ENCODE results near the gene ARCN1. TPM values are rescaled to one million over a fixed set of nuclear protein-coding genes. Genes with fewer than 3 reads are reported as not detected.

Gene ARCN1
- total RNA-seq = 100 to 1,000 TPM in 1 of 2 experiments, 10 to 100 TPM in 1; 98.9 to 130 TPM

DNA sequence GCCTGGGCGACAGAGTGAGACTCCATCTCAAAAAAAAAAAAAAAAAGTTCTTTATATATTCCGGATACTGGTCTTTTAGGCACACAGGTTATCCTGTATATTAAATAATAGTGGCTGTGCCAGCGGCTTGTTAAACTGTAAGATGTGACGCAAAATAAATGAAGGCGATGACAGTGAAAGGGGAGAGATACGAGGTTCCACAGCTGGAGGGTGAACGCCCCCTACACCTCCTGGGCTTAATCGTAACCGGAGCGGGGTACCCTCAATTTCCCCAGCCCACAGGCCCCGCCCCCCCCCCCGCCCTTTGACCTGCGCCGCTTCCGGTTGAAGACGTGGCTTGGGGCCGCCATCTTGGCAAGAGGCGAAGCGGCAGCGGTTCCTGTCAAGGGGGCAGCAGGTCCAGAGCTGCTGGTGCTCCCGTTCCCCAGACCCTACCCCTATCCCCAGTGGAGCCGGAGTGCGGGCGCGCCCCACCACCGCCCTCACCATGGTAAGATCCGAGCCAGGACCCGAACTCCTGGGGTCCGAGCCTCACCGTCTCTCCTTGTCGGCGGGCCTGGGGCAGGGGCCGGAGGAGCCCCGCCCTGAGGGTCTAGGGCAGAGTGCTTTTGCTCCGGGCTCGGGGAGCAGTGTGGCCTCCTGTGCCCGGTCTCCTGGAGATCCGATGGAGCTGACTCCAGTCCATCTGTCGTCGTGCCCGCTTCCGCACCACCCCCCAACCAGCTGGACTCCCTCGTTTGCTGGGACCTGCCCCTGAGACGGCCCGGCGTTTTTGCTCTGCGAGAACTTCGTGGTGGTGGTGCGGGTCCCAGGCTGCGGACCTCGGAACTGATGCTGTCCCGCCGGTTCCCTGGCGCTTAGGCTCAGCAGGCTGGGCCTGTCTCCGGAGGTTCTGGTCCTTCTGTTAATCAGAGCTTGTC, at the start of gene ARCN1:
TSS of gene ARCN1 (plus strand) at position 349 of the 920 bp plus-strand sequence. CDS start at position 488, 139 bp downstream.
- ATAC-seq (peak; percentile 77), DNase-seq (peak; percentile 87)
- Mint-ChIP-seq H3K27me3 (no peaks in the 10 kb centered on the region), H3K36me3 (peaks cover 13% of the 10 kb centered on the region), H3K9me3 (ENCODE audit: low read depth) (no peaks in the 10 kb centered on the region), H3K27ac (peak within 1 kb of the TSS; percentile 94), H3K4me1 (peaks cover 49% of the 10 kb centered on the region), H3K4me3 (peak within 1 kb of the TSS; percentile 90)
- CTCF ChIA-PET = interaction anchor here (0.9 to 1.5 kb wide), 6 partner anchors 20 to 401 kb away, joined by 3 to 5 read pairs (median 3); no protein-coding TSS in a partner anchor

DNA sequence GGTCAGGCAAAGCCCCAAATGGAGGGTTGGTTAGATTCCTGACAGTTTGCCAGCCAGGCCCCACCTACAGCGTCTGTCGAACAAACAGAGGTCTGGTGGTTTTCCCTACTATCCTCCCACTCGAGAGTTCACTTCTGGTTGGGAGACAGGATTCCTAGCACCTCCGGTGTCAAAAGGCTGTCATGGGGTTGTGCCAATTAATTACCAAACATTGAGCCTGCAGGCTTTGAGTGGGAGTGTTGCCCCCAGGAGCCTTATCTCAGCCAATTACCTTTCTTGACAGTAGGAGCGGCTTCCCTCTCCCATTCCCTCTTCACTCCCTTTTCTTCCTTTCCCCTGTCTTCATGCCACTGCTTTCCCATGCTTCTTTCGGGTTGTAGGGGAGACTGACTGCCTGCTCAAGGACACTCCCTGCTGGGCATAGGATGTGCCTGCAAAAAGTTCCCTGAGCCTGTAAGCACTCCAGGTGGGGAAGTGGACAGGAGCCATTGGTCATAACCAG, 49.6 kb upstream of the ARCN1 start:
- H3K9me3 Mint-ChIP-seq (ENCODE audit: low read depth) = no peaks in the 10 kb centered on the region
- DNase-seq = no peak
- CTCF ChIA-PET = no interaction called here
- H3K4me1 Mint-ChIP-seq = no peaks in the 10 kb centered on the region
- H3K4me3 Mint-ChIP-seq = no peak overlapping the region
- no peak overlapping the region for H3K27ac Mint-ChIP-seq
- no peaks in the 10 kb centered on the region for H3K27me3 Mint-ChIP-seq
- peaks cover 30% of the 10 kb centered on the region for H3K36me3 Mint-ChIP-seq
- no peak for ATAC-seq

DNA sequence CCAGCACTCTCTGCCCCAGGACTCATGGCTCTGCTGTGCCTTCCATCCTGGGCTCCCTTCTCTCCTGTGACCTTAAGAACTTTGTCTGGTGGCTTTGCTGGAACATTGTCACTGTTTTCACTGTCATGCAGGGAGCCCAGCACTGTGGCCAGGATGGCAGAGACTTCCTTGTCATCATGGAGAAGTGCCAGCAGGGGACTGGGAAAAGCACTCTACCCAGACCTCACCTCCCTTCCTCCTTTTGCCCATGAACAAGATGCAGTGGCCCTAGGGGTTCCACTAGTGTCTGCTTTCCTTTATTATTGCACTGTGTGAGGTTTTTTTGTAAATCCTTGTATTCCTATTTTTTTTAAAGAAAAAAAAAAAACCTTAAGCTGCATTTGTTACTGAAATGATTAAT, 47.9 kb upstream of the ARCN1 start:
- peaks cover 27% of the 10 kb centered on the region for H3K36me3 Mint-ChIP-seq
- H3K4me1 Mint-ChIP-seq = peaks cover 6% of the 10 kb centered on the region
- no peak overlapping the region for H3K4me3 Mint-ChIP-seq
- H3K27me3 Mint-ChIP-seq = no peaks in the 10 kb centered on the region
- CTCF ChIA-PET = interaction anchor here (0.9 kb wide), 2 partner anchors 15 to 229 kb away, joined by 3 read pairs; no protein-coding TSS in a partner anchor
- ATAC-seq (no peak), DNase-seq (no peak)
- H3K9me3 Mint-ChIP-seq (ENCODE audit: low read depth) = no peaks in the 10 kb centered on the region
- no peak overlapping the region for H3K27ac Mint-ChIP-seq

DNA sequence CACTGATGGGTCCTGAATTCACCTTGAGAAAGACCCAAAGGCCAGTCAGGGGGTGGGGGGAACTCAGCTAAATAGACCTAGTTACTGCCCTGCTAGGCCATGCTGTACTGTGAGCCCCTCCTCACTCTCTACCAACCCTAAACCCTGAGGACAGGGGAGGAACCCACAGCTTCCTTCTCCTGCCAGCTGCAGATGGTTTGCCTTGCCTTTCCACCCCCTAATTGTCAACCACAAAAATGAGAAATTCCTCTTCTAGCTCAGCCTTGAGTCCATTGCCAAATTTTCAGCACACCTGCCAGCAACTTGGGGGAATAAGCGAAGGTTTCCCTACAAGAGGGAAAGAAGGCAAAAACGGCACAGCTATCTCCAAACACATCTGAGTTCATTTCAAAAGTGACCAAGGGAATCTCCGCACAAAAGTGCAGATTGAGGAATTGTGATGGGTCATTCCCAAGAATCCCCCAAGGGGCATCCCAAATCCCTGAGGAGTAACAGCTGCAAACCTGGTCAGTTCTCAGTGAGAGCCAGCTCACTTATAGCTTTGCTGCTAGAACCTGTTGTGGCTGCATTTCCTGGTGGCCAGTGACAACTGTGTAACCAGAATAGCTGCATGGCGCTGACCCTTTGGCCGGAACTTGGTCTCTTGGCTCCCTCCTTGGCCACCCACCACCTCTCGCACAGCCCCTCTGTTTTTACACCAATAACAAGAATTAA, 47.3 kb upstream of the ARCN1 start:
- DNase-seq (no peak), ATAC-seq (no peak)
- CTCF ChIA-PET = interaction anchor here (0.9 kb wide), 2 partner anchors 16 to 230 kb away, joined by 3 read pairs; no protein-coding TSS in a partner anchor
- H3K27ac Mint-ChIP-seq = no peak overlapping the region
- peaks cover 12% of the 10 kb centered on the region for H3K4me1 Mint-ChIP-seq
- peaks cover 23% of the 10 kb centered on the region for H3K36me3 Mint-ChIP-seq
- H3K9me3 Mint-ChIP-seq (ENCODE audit: low read depth) = no peaks in the 10 kb centered on the region
- H3K27me3 Mint-ChIP-seq = no peaks in the 10 kb centered on the region
- no peak overlapping the region for H3K4me3 Mint-ChIP-seq

DNA sequence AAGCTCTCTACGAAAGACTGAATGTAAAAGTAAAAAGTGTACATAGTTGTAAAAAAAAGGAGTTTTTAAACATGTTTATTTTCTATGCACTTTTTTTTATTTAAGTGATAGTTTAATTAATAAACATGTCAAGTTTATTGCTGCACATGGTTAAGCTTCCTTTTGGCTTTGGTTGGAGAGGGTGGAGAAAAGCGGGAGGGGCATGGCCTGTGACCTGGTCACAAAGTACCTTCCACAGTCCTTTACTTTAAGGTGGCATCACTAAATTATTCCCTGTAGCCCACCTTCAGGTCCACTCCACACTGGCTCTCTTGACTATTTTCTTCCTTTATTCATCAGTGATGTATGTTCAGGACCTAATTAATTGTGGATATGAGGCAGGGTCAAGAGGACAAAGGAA, 45.5 kb upstream of the ARCN1 start:
- H3K9me3 Mint-ChIP-seq (ENCODE audit: low read depth) = no peaks in the 10 kb centered on the region
- no peak overlapping the region for H3K27ac Mint-ChIP-seq
- no peaks in the 10 kb centered on the region for H3K27me3 Mint-ChIP-seq
- no peak overlapping the region for H3K4me3 Mint-ChIP-seq
- peaks cover 15% of the 10 kb centered on the region for H3K36me3 Mint-ChIP-seq
- ATAC-seq (no peak), DNase-seq (no peak)
- CTCF ChIA-PET = interaction anchor here (0.7 kb wide), 1 partner anchor 1370 kb away, joined by 3 read pairs; no protein-coding TSS in a partner anchor
- H3K4me1 Mint-ChIP-seq = peaks cover 21% of the 10 kb centered on the region

DNA sequence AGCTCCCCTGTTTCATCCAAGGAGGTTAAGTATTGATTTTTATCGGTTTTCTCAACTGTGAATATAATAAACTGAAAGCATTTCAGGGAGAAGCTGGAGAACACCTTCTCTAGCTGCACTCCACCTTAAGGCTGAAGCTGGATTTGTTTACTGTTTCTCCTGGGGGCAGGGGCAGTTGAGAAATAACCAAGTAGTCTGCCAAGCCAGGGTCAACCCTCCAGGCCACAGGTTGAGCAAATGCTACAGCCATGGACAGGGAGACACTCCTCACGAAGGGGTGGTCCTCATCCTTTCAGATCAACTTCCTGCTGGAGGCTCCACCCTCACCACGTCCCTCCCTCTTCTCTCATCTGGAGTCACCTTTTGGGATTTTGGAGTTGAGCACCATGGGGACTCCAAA, 45.1 kb upstream of the ARCN1 start, which contains the start of gene TTC36:
TSS of gene TTC36 (plus strand) at position 366 of the 400 bp plus-strand sequence. CDS start at position 387, 21 bp downstream.
- no peak within 1 kb of the TSS for H3K27ac Mint-ChIP-seq
- no peak within 1 kb of the TSS for H3K4me3 Mint-ChIP-seq
- no peak for DNase-seq
- H3K4me1 Mint-ChIP-seq = peaks cover 23% of the 10 kb centered on the region
- CTCF ChIA-PET = interaction anchor here (0.7 kb wide), 1 partner anchor 1370 kb away, joined by 3 read pairs; no protein-coding TSS in a partner anchor
- H3K27me3 Mint-ChIP-seq = no peaks in the 10 kb centered on the region
- ATAC-seq = no peak
- no peaks in the 10 kb centered on the region for H3K9me3 Mint-ChIP-seq (ENCODE audit: low read depth)
- peaks cover 12% of the 10 kb centered on the region for H3K36me3 Mint-ChIP-seq

DNA sequence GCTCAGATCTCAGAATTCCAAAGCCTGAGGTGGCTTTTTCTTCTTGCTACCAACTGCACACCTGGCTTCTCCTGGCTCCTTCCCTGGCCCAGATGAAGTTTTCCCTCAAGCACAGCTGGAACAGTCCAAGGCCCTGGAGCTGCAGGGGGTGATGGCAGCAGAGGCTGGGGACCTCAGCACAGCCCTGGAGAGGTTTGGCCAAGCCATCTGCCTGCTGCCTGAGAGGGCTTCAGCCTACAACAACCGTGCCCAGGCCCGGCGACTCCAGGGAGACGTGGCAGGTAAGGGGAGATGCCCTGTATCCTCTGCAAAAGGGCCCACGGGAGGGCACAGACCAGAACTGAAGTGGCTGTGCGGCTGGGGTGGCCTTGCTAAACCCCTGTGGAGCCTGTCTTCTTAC, 43.7 kb upstream of the ARCN1 start:
- Mint-ChIP-seq H3K4me3 (no peak overlapping the region), H3K9me3 (ENCODE audit: low read depth) (no peaks in the 10 kb centered on the region), H3K36me3 (peaks cover 9% of the 10 kb centered on the region), H3K4me1 (peaks cover 23% of the 10 kb centered on the region), H3K27ac (no peak overlapping the region), H3K27me3 (no peaks in the 10 kb centered on the region)
- CTCF ChIA-PET = no interaction called here
- ATAC-seq (no peak), DNase-seq (no peak)

DNA sequence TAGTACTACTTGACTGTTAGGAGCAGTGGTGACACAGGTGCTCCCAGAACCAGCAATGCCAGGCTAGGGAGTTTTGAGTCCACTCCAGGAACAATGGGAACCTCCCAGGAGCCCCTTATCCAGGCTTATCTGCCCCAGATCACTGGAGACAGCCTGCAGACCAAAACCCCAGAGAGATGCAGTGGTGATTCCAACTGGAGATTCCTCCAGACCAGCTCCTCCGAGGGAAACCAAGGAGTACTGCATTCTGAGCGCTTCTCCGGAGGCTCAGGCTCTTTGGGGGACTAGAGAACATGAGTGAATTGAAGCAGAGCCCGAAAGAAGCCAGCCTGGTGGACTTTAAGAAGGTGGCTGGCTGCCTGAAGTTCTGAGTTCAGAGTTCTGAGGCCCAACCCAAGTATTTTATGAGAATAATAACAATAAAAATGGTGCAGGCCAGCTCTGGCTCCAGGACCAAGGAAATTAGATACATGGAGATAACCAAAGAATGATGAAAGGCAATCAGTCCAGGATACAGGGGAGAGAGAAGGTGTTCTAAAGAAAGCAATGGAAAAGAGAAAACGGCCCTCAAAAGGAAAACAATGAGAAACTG, 42.5 kb upstream of the ARCN1 start:
- Mint-ChIP-seq H3K27me3 (no peaks in the 10 kb centered on the region), H3K36me3 (peaks cover 4% of the 10 kb centered on the region), H3K27ac (peak overlapping the region; percentile 58), H3K4me1 (peaks cover 23% of the 10 kb centered on the region), H3K9me3 (ENCODE audit: low read depth) (no peaks in the 10 kb centered on the region), H3K4me3 (peak overlapping the region; percentile 79)
- CTCF ChIA-PET = no interaction called here
- ATAC-seq (no peak), DNase-seq (no peak)

DNA sequence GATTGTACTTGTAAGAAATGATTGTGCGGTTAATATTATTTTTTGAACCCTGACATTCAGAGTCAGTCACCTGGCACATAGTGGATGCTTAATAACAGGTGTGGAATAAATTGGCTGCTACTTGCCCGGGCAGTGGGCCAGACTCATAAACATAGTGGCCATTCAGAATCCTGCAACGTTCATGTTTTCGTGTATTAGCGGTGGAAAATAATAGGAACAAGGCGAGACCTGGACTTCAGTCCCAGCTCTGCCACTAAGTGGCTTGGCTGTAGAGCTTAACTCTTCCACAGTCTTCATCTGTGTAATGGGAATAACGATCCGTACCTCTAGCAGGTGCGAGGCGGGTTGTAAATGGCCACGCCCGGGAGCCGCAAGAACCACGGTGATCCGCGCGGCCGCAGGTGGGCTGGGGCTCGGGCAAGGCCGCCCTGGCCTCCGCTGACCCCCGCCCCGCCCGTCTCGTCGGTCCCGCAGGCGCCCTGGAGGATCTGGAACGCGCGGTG, 42.0 kb upstream of the ARCN1 start:
- DNase-seq (no peak), ATAC-seq (no peak)
- Mint-ChIP-seq H3K36me3 (peaks cover 2% of the 10 kb centered on the region), H3K4me1 (peaks cover 23% of the 10 kb centered on the region), H3K4me3 (peak overlapping the region; percentile 79), H3K27ac (peak overlapping the region; percentile 58), H3K9me3 (ENCODE audit: low read depth) (no peaks in the 10 kb centered on the region), H3K27me3 (no peaks in the 10 kb centered on the region)
- CTCF ChIA-PET = interaction anchor here (0.6 kb wide), 1 partner anchor 34 kb away, joined by 3 read pairs; no protein-coding TSS in a partner anchor

DNA sequence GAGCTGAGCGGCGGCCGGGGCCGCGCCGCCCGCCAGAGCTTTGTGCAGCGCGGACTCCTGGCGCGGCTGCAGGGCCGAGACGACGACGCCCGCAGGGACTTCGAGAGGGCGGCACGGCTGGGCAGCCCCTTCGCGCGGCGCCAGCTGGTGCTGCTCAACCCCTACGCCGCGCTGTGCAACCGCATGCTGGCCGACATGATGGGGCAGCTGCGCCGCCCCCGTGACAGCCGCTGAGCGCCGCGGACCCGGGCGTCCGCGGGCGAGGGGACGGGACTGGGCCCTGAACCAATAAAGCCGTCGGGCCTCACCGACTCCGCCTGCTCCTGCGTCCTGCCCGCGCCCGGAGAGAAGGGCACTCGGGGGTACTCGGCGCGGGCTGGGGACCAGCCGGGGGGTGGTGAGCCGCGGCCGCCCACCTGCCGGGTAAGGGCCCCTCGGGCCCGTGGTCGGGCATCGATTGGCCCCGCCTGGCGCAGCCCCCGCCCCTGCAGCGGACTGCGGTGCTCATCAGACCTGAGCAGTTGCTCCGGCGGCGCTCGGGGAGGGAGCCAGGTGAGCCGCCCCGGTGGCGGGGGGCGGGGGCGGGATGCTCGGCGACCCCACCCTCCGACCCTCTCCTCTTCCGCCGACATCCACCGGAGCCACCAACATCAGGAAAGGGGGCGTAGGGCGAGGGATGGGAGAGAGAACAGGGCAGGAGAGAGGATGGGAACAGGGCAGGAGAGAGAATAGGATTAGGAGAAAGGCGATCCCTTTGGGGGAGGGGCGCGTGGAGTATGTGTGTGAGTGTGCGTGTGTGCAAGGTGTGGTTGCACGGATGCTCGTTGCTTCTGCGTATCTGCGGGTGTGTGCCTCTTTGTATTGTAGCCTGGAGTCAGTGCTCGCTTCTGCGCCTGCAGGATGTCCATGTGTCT, 41.3 kb upstream of the ARCN1 start, which contains the start of gene TMEM25:
TSS of gene TMEM25 (plus strand) at position 510 of the 914 bp plus-strand sequence. CDS start 610 bp downstream, outside the sequence.
- CTCF ChIA-PET = interaction anchor here (0.6 kb wide), 1 partner anchor 34 kb away, joined by 3 read pairs; no protein-coding TSS in a partner anchor
- H3K4me1 Mint-ChIP-seq = peaks cover 23% of the 10 kb centered on the region
- ATAC-seq (peak; percentile 90), DNase-seq (peak; percentile 80)
- H3K9me3 Mint-ChIP-seq (ENCODE audit: low read depth) = no peaks in the 10 kb centered on the region
- H3K36me3 Mint-ChIP-seq = peaks cover 2% of the 10 kb centered on the region
- no peaks in the 10 kb centered on the region for H3K27me3 Mint-ChIP-seq
- peak within 1 kb of the TSS; percentile 58 for H3K27ac Mint-ChIP-seq
- peak within 1 kb of the TSS; percentile 79 for H3K4me3 Mint-ChIP-seq

DNA sequence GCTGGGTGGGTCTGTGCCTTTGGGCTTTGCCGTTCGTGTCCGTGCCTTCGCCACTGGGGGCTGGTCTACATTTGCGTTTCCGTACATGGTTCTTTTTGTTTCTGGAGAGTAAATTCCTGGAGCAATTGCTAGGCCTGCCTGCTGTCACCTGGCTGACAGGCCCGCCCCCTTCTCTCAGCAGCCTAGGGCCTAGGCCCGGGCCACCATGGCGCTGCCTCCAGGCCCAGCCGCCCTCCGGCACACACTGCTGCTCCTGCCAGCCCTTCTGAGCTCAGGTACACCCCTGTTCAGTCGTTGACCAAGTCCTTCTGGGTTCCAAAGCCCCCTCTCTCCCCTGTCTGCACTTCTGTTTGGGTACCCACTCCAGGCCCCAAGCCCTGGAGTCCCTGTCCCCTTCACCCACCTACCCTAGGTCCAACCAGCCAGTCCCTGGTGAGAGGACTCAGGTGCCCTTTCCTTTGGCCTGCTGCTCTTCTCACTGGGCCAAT, 40.6 kb upstream of the ARCN1 start:
- Mint-ChIP-seq H3K4me1 (peaks cover 23% of the 10 kb centered on the region), H3K27me3 (no peaks in the 10 kb centered on the region), H3K9me3 (ENCODE audit: low read depth) (no peaks in the 10 kb centered on the region), H3K27ac (peak overlapping the region; percentile 24), H3K36me3 (peaks cover 2% of the 10 kb centered on the region), H3K4me3 (peak overlapping the region; percentile 79)
- CTCF ChIA-PET = no interaction called here
- no peak for DNase-seq
- ATAC-seq = no peak

DNA sequence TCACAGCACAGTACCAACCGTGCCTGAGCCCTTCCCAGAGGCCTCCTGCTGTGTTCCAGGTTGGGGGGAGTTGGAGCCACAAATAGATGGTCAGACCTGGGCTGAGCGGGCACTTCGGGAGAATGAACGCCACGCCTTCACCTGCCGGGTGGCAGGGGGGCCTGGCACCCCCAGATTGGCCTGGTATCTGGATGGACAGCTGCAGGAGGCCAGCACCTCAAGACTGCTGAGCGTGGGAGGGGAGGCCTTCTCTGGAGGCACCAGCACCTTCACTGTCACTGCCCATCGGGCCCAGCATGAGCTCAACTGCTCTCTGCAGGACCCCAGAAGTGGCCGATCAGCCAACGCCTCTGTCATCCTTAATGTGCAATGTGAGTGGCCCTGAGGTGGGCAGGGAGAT, 40.1 kb upstream of the ARCN1 start:
- CTCF ChIA-PET = no interaction called here
- peaks cover 2% of the 10 kb centered on the region for H3K36me3 Mint-ChIP-seq
- peaks cover 23% of the 10 kb centered on the region for H3K4me1 Mint-ChIP-seq
- H3K4me3 Mint-ChIP-seq = peak overlapping the region; percentile 79
- ATAC-seq = no peak
- no peaks in the 10 kb centered on the region for H3K27me3 Mint-ChIP-seq
- no peaks in the 10 kb centered on the region for H3K9me3 Mint-ChIP-seq (ENCODE audit: low read depth)
- DNase-seq = no peak
- no peak overlapping the region for H3K27ac Mint-ChIP-seq

Measured in activated CD8-positive, alpha-beta memory T cell treated with anti-CD3 and anti-CD28 coated beads, Interleukin-2, amount 10 ng/mL, durations not matched to agents 7 days and 5 days (primary cell).